GM12864 (cell line): ENCODE results near the gene STRIT1.

ENCODE experiments used
- DNase-seq: peaks from one replicate; pipeline ENCODE4 v3.0.0-alpha.2; 2011; ENCODE audit warnings: low read depth
- H3K4me3 ChIP-seq: 2 replicates; pipeline ENCODE4 v1.5.1; 2011; ENCODE audit warnings: mild to moderate bottlenecking, low read depth, low read length, control low read depth
- TF ChIP-seq, protein P1 (sequence below): IDR thresholded peaks from 2 replicates; pipeline ENCODE4 v1.5.1; 2011; ENCODE audit warnings: low read depth, mild to moderate bottlenecking, moderate library complexity, low read length, control low read depth, inconsistent platforms; ENCODE audit errors: missing control alignments

STRIT1 gene

DNA sequence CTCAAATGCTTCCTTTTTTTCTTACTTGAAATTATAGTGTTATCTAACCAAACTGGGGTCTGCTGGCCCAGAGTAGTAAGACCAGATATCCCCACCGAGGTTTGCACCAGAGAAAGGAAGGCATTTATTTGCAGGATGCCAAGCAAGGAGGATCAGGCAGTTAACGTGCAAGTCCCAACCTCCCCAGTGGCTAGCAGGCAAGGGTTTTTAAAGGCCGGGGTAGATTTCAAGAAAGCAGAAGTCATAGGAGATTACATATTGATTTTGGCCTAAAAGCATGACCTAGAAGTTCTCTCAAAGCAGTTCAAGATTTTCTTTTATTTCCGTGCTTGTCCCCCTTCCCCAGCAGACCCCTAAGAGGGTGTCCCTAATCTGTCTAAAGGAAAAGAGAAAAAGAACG is 32.8 kb upstream of the STRIT1 start:
- TF ChIP-seq, protein P1, sequence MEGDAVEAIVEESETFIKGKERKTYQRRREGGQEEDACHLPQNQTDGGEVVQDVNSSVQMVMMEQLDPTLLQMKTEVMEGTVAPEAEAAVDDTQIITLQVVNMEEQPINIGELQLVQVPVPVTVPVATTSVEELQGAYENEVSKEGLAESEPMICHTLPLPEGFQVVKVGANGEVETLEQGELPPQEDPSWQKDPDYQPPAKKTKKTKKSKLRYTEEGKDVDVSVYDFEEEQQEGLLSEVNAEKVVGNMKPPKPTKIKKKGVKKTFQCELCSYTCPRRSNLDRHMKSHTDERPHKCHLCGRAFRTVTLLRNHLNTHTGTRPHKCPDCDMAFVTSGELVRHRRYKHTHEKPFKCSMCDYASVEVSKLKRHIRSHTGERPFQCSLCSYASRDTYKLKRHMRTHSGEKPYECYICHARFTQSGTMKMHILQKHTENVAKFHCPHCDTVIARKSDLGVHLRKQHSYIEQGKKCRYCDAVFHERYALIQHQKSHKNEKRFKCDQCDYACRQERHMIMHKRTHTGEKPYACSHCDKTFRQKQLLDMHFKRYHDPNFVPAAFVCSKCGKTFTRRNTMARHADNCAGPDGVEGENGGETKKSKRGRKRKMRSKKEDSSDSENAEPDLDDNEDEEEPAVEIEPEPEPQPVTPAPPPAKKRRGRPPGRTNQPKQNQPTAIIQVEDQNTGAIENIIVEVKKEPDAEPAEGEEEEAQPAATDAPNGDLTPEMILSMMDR = no peak
- DNase-seq = no peak
- H3K4me3 ChIP-seq = no peak overlapping the region

DNA sequence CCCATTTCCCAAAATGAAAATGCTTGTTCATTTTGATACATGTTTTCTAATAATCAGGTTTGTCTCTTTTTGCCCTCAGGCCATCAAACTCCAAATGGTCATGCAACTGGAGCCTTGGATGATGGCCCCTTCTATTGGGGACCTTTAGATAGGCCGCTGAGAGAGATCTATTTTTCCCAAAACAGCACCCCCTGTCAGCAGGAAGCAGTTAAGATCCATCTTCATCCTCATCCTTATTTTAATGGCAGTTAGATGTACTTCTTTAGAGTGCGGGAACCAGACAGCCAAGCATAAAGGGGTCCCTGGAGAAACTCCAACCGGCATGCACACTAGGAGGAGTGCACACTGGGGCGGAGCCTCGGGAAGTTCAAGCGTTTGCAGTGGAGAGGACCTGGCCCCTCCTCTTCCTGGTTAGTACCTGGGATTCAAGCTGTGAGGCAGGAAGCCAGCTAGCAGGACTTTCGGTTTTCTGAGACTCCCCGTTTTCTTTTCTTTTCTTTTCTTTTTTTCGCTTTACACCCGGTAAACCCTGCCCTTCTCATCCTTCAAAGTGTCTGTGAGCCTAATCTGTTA is 31.9 kb upstream of the STRIT1 start:
- no peak for DNase-seq
- H3K4me3 ChIP-seq = no peak overlapping the region
- TF ChIP-seq, protein P1 = no peak

DNA sequence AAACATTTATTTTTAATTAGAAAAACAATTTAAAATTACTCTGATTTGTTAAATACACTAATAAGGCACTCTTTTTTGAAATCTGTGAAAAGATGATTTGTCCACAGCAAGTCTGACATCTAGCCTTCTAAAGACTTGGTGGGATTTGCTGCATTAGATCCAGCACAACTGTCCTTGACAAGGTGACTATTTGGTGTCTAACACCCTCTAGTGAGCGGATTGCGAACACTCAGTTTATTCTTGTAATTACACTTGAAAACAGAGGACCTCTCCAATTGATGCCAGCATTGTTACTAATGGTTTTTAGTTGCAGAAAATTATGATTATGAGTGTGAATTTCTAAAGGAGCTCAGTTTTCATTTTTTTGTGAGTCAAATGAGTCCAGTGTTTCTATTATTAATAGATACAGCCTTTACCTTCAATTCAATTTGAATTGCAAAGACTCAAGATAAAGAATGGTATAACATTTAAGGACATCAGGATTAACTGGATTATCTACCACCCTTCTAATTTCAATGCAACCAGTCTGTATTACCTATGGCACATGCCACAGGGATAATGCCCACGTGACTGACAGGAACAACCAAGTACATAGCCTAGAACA is 29.7 kb upstream of the STRIT1 start:
- H3K4me3 ChIP-seq = no peak overlapping the region
- TF ChIP-seq, protein P1 = peak; percentile 61
- peak; percentile 31 for DNase-seq

DNA sequence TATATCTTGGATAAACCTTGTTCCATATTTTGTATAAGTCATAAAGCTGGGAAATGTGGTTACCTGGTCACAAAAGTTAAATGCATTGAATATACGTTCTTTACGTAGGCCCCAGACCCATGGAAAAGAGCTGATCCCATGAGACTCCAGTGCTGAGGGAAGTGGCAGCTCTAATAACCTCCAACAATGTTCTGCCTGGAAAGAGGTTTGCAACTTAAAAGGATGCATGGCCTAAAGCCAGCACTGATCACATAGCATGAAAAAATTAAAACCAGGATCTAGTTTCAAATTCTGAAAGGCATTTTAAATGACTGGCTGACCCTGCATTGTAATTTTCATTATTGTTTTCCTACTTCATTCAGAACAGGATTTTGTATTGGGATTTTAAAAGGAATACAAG is 27.9 kb upstream of the STRIT1 start:
- TF ChIP-seq, protein P1 = no peak
- no peak for DNase-seq
- no peak overlapping the region for H3K4me3 ChIP-seq

DNA sequence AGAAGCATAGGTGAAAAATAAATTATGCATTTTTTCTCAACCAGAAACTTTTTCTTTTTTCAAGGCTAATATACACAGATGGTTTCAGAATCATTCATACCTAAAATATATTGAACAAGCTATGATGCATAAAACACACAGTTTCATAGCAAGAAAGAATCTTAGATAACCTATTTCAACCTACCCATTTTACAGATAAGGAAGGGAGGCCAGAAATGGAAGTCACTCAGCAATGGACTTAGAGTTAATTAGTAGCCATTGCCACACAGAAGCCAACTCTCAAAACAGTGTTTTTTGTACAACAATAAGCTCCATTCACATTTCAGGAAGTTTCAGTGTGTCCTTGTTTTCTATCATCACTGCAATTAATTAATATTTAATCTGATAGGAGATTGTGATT is 27.5 kb upstream of the STRIT1 start:
- TF ChIP-seq, protein P1 = no peak
- DNase-seq = no peak
- no peak overlapping the region for H3K4me3 ChIP-seq

DNA sequence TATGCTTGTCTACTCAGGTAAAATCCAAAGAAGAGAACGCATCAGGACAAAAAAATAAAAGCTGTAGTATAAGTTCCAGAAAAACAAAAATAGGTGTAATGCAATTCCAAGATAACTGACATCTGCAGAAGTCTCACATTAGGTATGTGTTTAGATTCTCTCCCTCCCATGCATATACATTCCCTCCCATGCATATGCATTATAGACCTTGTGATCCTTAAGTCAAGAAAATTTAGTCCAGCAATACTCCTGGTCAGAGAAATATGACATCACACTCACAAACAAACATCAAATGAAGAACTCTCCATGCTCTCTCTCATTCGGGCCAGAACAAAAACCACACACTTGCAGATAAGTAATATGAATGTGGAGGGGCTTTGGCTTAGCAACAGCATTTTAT is 25.3 kb upstream of the STRIT1 start:
- H3K4me3 ChIP-seq = no peak overlapping the region
- no peak for DNase-seq
- TF ChIP-seq, protein P1 = no peak

DNA sequence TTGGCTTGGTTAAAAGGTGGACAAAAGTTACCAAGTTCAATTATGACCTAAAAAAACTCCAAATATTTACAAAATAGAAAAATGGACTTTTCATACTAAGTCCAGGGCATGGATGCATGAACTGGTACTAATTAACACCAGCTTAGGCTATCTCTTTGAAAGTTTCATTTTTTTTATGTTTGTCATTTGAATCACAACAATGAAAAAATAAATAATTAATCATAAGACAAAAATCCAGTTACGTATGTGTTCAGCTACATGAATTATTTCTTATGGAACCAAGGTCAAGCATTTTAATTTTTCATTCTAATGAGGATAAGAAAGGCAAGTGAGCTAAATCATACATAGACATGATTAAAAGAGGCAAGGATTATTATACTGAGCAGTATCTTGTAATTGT is 23.7 kb upstream of the STRIT1 start:
- TF ChIP-seq, protein P1 = no peak
- DNase-seq = no peak
- no peak overlapping the region for H3K4me3 ChIP-seq
